ENCODE results near the gene CCDC85A.

CCDC85A gene

DNA sequence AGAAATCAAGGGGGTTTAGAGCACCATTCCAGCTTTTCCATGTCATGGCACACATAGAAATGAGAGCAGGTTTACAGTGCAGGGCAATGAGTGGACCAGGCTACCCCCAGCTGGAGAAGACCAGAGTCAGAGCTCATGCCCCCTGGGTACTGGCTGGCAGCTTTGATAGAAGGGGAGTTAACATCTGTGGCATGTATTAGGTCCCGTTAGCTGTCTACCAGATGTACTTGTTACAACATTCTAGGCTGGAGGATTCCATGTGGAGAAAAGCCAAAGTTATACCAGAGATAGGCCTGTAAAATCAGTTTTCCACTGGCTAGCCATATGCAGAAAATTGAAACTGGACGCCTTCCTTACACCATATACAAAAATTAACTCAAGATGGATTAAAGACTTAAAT lies 109.2 kb downstream of the CCDC85A start:
- no peaks in the 10 kb centered on the region for H4K20me1 ChIP-seq (ENCODE audit: insufficient read depth, low read length, poor library complexity, severe bottlenecking)
- H3K9me3 ChIP-seq (ENCODE audit: insufficient read depth, low read depth, low read length) = no peaks in the 10 kb centered on the region
- no peak overlapping the region for H3K4me3 ChIP-seq (ENCODE audit: low read length, poor library complexity, severe bottlenecking)

DNA sequence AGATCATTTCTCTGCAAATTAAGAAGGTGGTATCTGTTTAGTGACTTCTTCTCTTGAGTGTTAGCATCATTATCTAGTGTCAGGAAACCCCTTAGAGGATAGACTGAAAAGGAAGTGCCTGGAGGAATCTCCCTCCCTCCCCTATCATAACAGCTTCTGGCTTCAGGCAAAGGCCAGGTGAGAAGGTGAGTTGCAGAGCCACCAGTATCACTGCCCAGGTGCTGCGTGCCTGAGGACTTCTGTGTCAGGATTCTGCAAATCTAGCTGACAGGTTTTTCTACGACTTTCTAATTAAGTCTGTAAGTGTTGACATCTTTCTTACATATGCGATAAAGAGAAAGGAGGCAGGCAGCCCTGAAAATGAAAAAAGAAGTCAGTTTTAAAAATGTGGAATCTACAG lies 111.9 kb downstream of the CCDC85A start:
- no peaks in the 10 kb centered on the region for H4K20me1 ChIP-seq (ENCODE audit: insufficient read depth, low read length, poor library complexity, severe bottlenecking)
- no peaks in the 10 kb centered on the region for H3F3A ChIP-seq (ENCODE audit: low read depth)
- TF ChIP-seq CTCF (conservative IDR thresholded peaks at IDR 0.05; ENCODE audit: low read length) (no peak), EZH2phosphoT487 (IDR thresholded peaks at IDR 0.05; ENCODE audit: borderline replicate concordance) (no peak)
- no peaks in the 10 kb centered on the region for H3K27me3 ChIP-seq (ENCODE audit: insufficient read depth, low read length, poor library complexity, severe bottlenecking)
- no peaks in the 10 kb centered on the region for H3K9me2 ChIP-seq (replicated peaks; ENCODE audit: low read depth, low read length)
- no peaks in the 10 kb centered on the region for H3K79me2 ChIP-seq (ENCODE audit: insufficient read depth, low read length)
- H3K4me1 ChIP-seq (ENCODE audit: insufficient read depth, low read length, poor library complexity, severe bottlenecking) = no peaks in the 10 kb centered on the region
- no peaks in the 10 kb centered on the region for H3K9me3 ChIP-seq (ENCODE audit: insufficient read depth, low read depth, low read length)
- no peaks in the 10 kb centered on the region for H3K36me3 ChIP-seq (ENCODE audit: insufficient read depth, low read length)
- no peak overlapping the region for H3K4me3 ChIP-seq (ENCODE audit: low read length, poor library complexity, severe bottlenecking)
- no peak overlapping the region for H3K9ac ChIP-seq (ENCODE audit: low read depth, low read length, poor library complexity, severe bottlenecking)
- no peak overlapping the region for H2AFZ ChIP-seq (ENCODE audit: low read length)
- H3K4me2 ChIP-seq (ENCODE audit: low read depth, low read length, poor library complexity, severe bottlenecking) = no peak overlapping the region

More for the DNA sequence above, 109.2 kb downstream of the CCDC85A start:
- no peak overlapping the region for H3K4me2 ChIP-seq (ENCODE audit: low read depth, low read length, poor library complexity, severe bottlenecking)
- no peaks in the 10 kb centered on the region for H3F3A ChIP-seq (ENCODE audit: low read depth)
- H3K4me1 ChIP-seq (ENCODE audit: insufficient read depth, low read length, poor library complexity, severe bottlenecking) = no peaks in the 10 kb centered on the region
- H3K79me2 ChIP-seq (ENCODE audit: insufficient read depth, low read length) = no peaks in the 10 kb centered on the region
- no peaks in the 10 kb centered on the region for H3K27me3 ChIP-seq (ENCODE audit: insufficient read depth, low read length, poor library complexity, severe bottlenecking)
- H3K36me3 ChIP-seq (ENCODE audit: insufficient read depth, low read length) = no peaks in the 10 kb centered on the region
- H2AFZ ChIP-seq (ENCODE audit: low read length) = no peak overlapping the region
- TF ChIP-seq EZH2phosphoT487 (IDR thresholded peaks at IDR 0.05; ENCODE audit: borderline replicate concordance) (no peak), CTCF (conservative IDR thresholded peaks at IDR 0.05; ENCODE audit: low read length) (no peak)
- H3K9me2 ChIP-seq (replicated peaks; ENCODE audit: low read depth, low read length) = no peaks in the 10 kb centered on the region
- H3K9ac ChIP-seq (ENCODE audit: low read depth, low read length, poor library complexity, severe bottlenecking) = no peak overlapping the region

- Histone ChIP-seq H3K9me2 (replicated peaks; ENCODE audit: low read depth, low read length) (no peaks in the 10 kb centered on the region), H3K27me3 (ENCODE audit: insufficient read depth, low read length, poor library complexity, severe bottlenecking) (no peaks in the 10 kb centered on the region), H3F3A (ENCODE audit: low read depth) (no peaks in the 10 kb centered on the region), H3K79me2 (ENCODE audit: insufficient read depth, low read length) (no peaks in the 10 kb centered on the region), H3K9me3 (ENCODE audit: insufficient read depth, low read depth, low read length) (no peaks in the 10 kb centered on the region), H3K9ac (ENCODE audit: low read depth, low read length, poor library complexity, severe bottlenecking) (no peak overlapping the region), H3K4me2 (ENCODE audit: low read depth, low read length, poor library complexity, severe bottlenecking) (no peak overlapping the region), H3K36me3 (ENCODE audit: insufficient read depth, low read length) (no peaks in the 10 kb centered on the region), H3K4me3 (ENCODE audit: low read length, poor library complexity, severe bottlenecking) (no peak overlapping the region), H3K4me1 (ENCODE audit: insufficient read depth, low read length, poor library complexity, severe bottlenecking) (no peaks in the 10 kb centered on the region), H2AFZ (ENCODE audit: low read length) (no peak overlapping the region), H4K20me1 (ENCODE audit: insufficient read depth, low read length, poor library complexity, severe bottlenecking) (no peaks in the 10 kb centered on the region)
- TF ChIP-seq EZH2phosphoT487 (IDR thresholded peaks at IDR 0.05; ENCODE audit: borderline replicate concordance) (no peak), CTCF (conservative IDR thresholded peaks at IDR 0.05; ENCODE audit: low read length) (no peak)
Observed at GRCh38 chr2:56297671-56298070, 113.9 kb downstream of the CCDC85A start.
